HCT116 (cell line): ENCODE data around the gene TUB.

ENCODE experiments used
- CTCF ChIP-seq, 3 experiments: fragments of 200-600 bp in 1 of 3; sonication (generic) in 1 of 3; IDR thresholded peaks in 2 of 3; conservative IDR thresholded peaks in 1 of 3; 2 replicates each; pipeline ENCODE4 v1.5.1; 2012 to 2017; ENCODE audit warnings: low read depth in 2 of 3, low read length in 2 of 3, antibody characterized with exemption in 1 of 3, borderline replicate concordance in 1 of 3, control low read depth in 1 of 3, mild to moderate bottlenecking in 1 of 3, mixed read lengths in 1 of 3, mixed run types in 1 of 3, moderate library complexity in 1 of 3; ENCODE audit not compliant: insufficient read depth in 1 of 3
- EGR1 ChIP-seq: IDR thresholded peaks from 2 replicates; pipeline ENCODE4 v1.6.1; 2012; ENCODE audit warnings: low read depth
- POLR2A ChIP-seq: IDR thresholded peaks from 2 replicates; pipeline ENCODE4 v1.7.0; 2011; ENCODE audit warnings: borderline replicate concordance; ENCODE audit not compliant: insufficient read depth, insufficient read length; ENCODE audit errors: extremely low read depth

- TF ChIP-seq POLR2A: no peak
- no peak for TF ChIP-seq CTCF (IDR thresholded peaks at IDR 0.05 in 2 of 3, conservative IDR thresholded peaks at IDR 0.05 in 1 of 3; ENCODE audit: borderline replicate concordance in 1 of 3, insufficient read depth in 1 of 3, low read depth in 2 of 3, low read length in 2 of 3)
- TF ChIP-seq EGR1: no peak
Observed at GRCh38 chr11:8060801-8061554, 20.0 kb upstream of the TUB start.
